ENCODE measurements around the gene TMEM18. TPM values are rescaled to one million over a fixed set of nuclear protein-coding genes. Genes with fewer than 3 reads are reported as not detected.
A peak's percentile ranks its signal among the peaks of the same experiment; 100 is the strongest.

TMEM18 gene
- total and polyA plus RNA-seq, 9 of the 15 experiments (the other 6 are each of a cell fraction or from before 2014, with no cell fraction given): 12.8 to 55.9 (median 21.8) TPM

DNA sequence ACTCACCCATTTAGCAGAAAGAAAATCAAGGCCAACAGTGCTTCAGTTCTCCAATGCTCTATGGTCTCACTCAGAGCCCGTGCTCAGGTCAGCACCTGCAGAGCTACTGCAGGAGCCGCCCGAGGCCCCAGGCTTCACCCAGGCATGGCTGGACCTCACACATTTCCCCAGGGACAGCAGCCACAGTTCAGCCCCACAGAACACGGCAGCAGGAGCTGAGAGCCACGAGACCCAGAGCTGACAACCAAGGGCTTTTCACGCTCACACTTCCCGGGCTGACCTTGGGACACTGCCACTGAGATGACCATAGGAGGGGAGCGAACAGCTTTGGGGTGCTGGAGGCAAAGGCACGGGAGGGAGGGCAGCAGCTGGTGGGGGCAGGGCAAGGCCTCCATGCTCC, 4.2 kb downstream of the TMEM18 start:
- Histone ChIP-seq H3K9me3 (replicated peaks; ENCODE audit: control insufficient read depth, insufficient read depth, low read depth, low read length) (no peaks in the 10 kb centered on the region), H4K20me1 (replicated peaks; ENCODE audit: control insufficient read depth, insufficient read depth, low read length) (peaks cover 24% of the 10 kb centered on the region), H3K79me2 (ENCODE audit: control insufficient read depth, insufficient read depth, low read length) (peaks cover 37% of the 10 kb centered on the region), H3K9me1 (ENCODE audit: control insufficient read depth, insufficient read depth, low read length) (peaks cover 12% of the 10 kb centered on the region), H3K4me1 (replicated peaks in 1 of 2; ENCODE audit: control insufficient read depth in 2 of 2, insufficient read depth in 2 of 2, low read length in 2 of 2) (peaks cover 6 to 15% of the 10 kb centered on the region in 2 experiments; a peak in 4 of 5 replicates), H3K4me2 (ENCODE audit: insufficient read depth, low read length) (no peak overlapping the region), H3K9ac (ENCODE audit: insufficient read depth in 1 of 2, low read depth in 2 of 2, low read length in 2 of 2) (peak overlapping the region in 1 of 2 experiments; percentile 65; a peak in 2 of 4 replicates), H3K36me3 (ENCODE audit: control insufficient read depth, insufficient read depth, low read length) (peaks cover 67% of the 10 kb centered on the region), H2AFZ (ENCODE audit: low read depth, low read length) (no peak overlapping the region), H3K27ac (ENCODE audit: extremely low read depth, low read depth, low read length) (no peak overlapping the region), H3K4me3 (no peak overlapping the region), H3K27me3 (ENCODE audit: control insufficient read depth in 2 of 2, insufficient read depth in 2 of 2, low read length in 2 of 2) (no peaks in the 10 kb centered on the region)
- ChIA-PET POLR2A (no interaction called here), CTCF (ENCODE audit: low intra/inter-chr PET ratio) (no interaction called here)
- in situ Hi-C loops (cut with MboI): no loop called here
- DNase-seq (ENCODE audit: extremely low read depth in 1 of 4, low spot score in 3 of 4) (no peak), ATAC-seq (no peak), FAIRE-seq (no peak)
- no TSS peak for BruUV-seq (replicated peaks)
- intact Hi-C loops (cut with micrococcal nuclease): no loop called here
- 87% methylated on average over 6 of the region's 9 CpGs for WGBS (ENCODE audit: insufficient coverage, low coverage, missing lambda C conversion rate)
- TF ChIP-seq NFIX (CRISPR knock-in tag; IDR thresholded peaks at IDR 0.05; ENCODE audit: low read depth): no peak
- no peak for TF ChIP-seq ZBED1 (IDR thresholded peaks at IDR 0.05)
- TF ChIP-seq HMG20A (CRISPR knock-in tag; conservative IDR thresholded peaks at IDR 0.05): no peak
- TF ChIP-seq SIRT6 (IDR thresholded peaks at IDR 0.05; ENCODE audit: low read depth, low read length): no peak
- no peak for TF ChIP-seq MECOM (CRISPR knock-in tag; IDR thresholded peaks at IDR 0.05)
- TF ChIP-seq TCF7 (IDR thresholded peaks at IDR 0.05; ENCODE audit: borderline replicate concordance): no peak
- TF ChIP-seq, protein P1, sequence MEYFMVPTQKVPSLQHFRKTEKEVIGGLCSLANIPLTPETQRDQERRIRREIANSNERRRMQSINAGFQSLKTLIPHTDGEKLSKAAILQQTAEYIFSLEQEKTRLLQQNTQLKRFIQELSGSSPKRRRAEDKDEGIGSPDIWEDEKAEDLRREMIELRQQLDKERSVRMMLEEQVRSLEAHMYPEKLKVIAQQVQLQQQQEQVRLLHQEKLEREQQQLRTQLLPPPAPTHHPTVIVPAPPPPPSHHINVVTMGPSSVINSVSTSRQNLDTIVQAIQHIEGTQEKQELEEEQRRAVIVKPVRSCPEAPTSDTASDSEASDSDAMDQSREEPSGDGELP (CRISPR knock-in tag; IDR thresholded peaks at IDR 0.05; ENCODE audit: borderline replicate concordance): no peak

Measured in K562 (cell line).